Activated CD8-positive, alpha-beta T cell treated with anti-CD3 and anti-CD28 coated beads for 36 hours (primary cell): ENCODE results near the gene HOOK1. TPM values are rescaled to one million over a fixed set of nuclear protein-coding genes. Genes with fewer than 3 reads are reported as not detected.

ENCODE experiments used
- ATAC-seq: fragments of 200-7000 bp; cut with Tn5 transposase; one replicate; pipeline ENCODE4 v1.10.0; 2021; ENCODE audit warnings: mild to moderate bottlenecking, moderate library complexity
- CTCF ChIA-PET: fragments of 350-600 bp; sonication (Branson Sonifier 250); formaldehyde crosslinking; loops from one replicate; lab custom pipeline; 2021; ENCODE audit warnings: antibody characterized with exemption; lab: Charles Lee
- POLR2A ChIA-PET: fragments of 350-600 bp; sonication (Branson Sonifier 250); formaldehyde crosslinking; loops from one replicate; lab custom pipeline; 2021; ENCODE audit warnings: antibody characterized with exemption; lab: Charles Lee
- DNase-seq: peaks from one replicate; pipeline ENCODE4 v3.0.0-alpha.2; 2020
- H3K27ac Mint-ChIP-seq: one replicate; pipeline ENCODE4 v1.8.0; 2021; ENCODE audit warnings: mild to moderate bottlenecking, mixed read lengths
- H3K27me3 Mint-ChIP-seq: one replicate; pipeline ENCODE4 v1.8.0; 2021; ENCODE audit warnings: mixed read lengths
- H3K36me3 Mint-ChIP-seq: one replicate; pipeline ENCODE4 v1.8.0; 2021; ENCODE audit warnings: low read depth, mixed read lengths
- H3K4me1 Mint-ChIP-seq: one replicate; pipeline ENCODE4 v1.8.0; 2021; ENCODE audit warnings: low read depth, mixed read lengths
- H3K4me3 Mint-ChIP-seq: one replicate; pipeline ENCODE4 v1.8.0; 2021; ENCODE audit warnings: mild to moderate bottlenecking, moderate library complexity, mixed read lengths
- H3K9me3 Mint-ChIP-seq: one replicate; pipeline ENCODE4 v1.8.0; 2021; ENCODE audit warnings: mixed read lengths
- CTCF ChIP-seq: fragments of 200-600 bp; IDR thresholded peaks from one replicate; pipeline ENCODE4 v1.8.0; 2022; ENCODE audit warnings: antibody characterized with exemption, mild to moderate bottlenecking
- intact Hi-C: fragments of 100-400 bp; cut with micrococcal nuclease; formaldehyde crosslinking; loops from one replicate; pipeline ENCODE4 v1.10.0; 2022
- total RNA-seq, 2 experiments: library from RNA; stranded (reverse); gene quantifications; one replicate each; pipeline ENCODE4 v1.2.3, GENCODE V29; 2021

Gene HOOK1
- 10 to 100 TPM; 13.3 to 15.9 TPM for total RNA-seq

- intact Hi-C loops: no loop called here
- ChIA-PET CTCF (interaction anchor here (0.7 to 1.6 kb wide), 2 partner anchors 12 to 1300 kb away, joined by 3 read pairs; no protein-coding TSS in a partner anchor), POLR2A (interaction anchor here (0.7 to 1.0 kb wide), 2 partner anchors 112 to 119 kb away, joined by 3 read pairs; no protein-coding TSS in a partner anchor)
- no peak for ATAC-seq
- Mint-ChIP-seq H3K36me3 (no peaks in the 10 kb centered on the region), H3K27ac (peak within 1 kb of the TSS; percentile 78), H3K4me3 (no peak within 1 kb of the TSS), H3K9me3 (no peaks in the 10 kb centered on the region), H3K4me1 (peaks cover 6% of the 10 kb centered on the region), H3K27me3 (peaks cover 6% of the 10 kb centered on the region)
- no peak for TF ChIP-seq CTCF
- no peak for DNase-seq
These were observed at the start of gene HOOK1 for GRCh38 chr1:59814901-59815825. HOOK1 (plus strand) TSS chr1:59814949; CDS start chr1:59815118, 169 bp downstream.

- no peak overlapping the region for H3K4me3 Mint-ChIP-seq
- no peaks in the 10 kb centered on the region for H3K36me3 Mint-ChIP-seq
- TF ChIP-seq CTCF: no peak
- intact Hi-C loops: no loop called here
- no peaks in the 10 kb centered on the region for H3K9me3 Mint-ChIP-seq
- no peak for DNase-seq
- no peak for ATAC-seq
- CTCF ChIA-PET: interaction anchor here (0.6 to 1.8 kb wide), 3 partner anchors 14 to 383 kb away, joined by 3 to 5 read pairs (median 4); no protein-coding TSS in a partner anchor
- H3K27ac Mint-ChIP-seq: no peak overlapping the region
- POLR2A ChIA-PET: no interaction called here
- peaks cover 3% of the 10 kb centered on the region for H3K4me1 Mint-ChIP-seq
- no peaks in the 10 kb centered on the region for H3K27me3 Mint-ChIP-seq
These were observed 49.6 kb upstream of the HOOK1 start for GRCh38 chr1:59765011-59765730.

- no peak overlapping the region for H3K27ac Mint-ChIP-seq
- ATAC-seq (no peak), DNase-seq (no peak)
- no peaks in the 10 kb centered on the region for H3K36me3 Mint-ChIP-seq
- TF ChIP-seq CTCF: no peak
- H3K27me3 Mint-ChIP-seq: no peaks in the 10 kb centered on the region
- intact Hi-C loops: no loop called here
- ChIA-PET POLR2A (no interaction called here), CTCF (interaction anchor here (1.8 kb wide), 1 partner anchor 15 kb away, joined by 5 read pairs; no protein-coding TSS in a partner anchor)
- H3K4me3 Mint-ChIP-seq: no peak overlapping the region
- H3K9me3 Mint-ChIP-seq: no peaks in the 10 kb centered on the region
- H3K4me1 Mint-ChIP-seq: peaks cover 3% of the 10 kb centered on the region
These were observed 48.4 kb upstream of the HOOK1 start for GRCh38 chr1:59766227-59766855.

GRCh38 chr1:59767119-59767518 lies 47.6 kb upstream of the HOOK1 start:
- POLR2A ChIA-PET: no interaction called here
- no peak for DNase-seq

More at GRCh38 chr1:59767119-59767518, 47.6 kb upstream of the HOOK1 start:
- no peak for ATAC-seq
- no peak for TF ChIP-seq CTCF
- Mint-ChIP-seq H3K27ac (no peak overlapping the region), H3K27me3 (no peaks in the 10 kb centered on the region), H3K4me3 (no peak overlapping the region), H3K36me3 (no peaks in the 10 kb centered on the region), H3K4me1 (peaks cover 3% of the 10 kb centered on the region), H3K9me3 (no peaks in the 10 kb centered on the region)
- intact Hi-C loops: no loop called here
- CTCF ChIA-PET: no interaction called here
